ENCODE data around the gene SLCO4A1.

Gene SLCO4A1, protein sequence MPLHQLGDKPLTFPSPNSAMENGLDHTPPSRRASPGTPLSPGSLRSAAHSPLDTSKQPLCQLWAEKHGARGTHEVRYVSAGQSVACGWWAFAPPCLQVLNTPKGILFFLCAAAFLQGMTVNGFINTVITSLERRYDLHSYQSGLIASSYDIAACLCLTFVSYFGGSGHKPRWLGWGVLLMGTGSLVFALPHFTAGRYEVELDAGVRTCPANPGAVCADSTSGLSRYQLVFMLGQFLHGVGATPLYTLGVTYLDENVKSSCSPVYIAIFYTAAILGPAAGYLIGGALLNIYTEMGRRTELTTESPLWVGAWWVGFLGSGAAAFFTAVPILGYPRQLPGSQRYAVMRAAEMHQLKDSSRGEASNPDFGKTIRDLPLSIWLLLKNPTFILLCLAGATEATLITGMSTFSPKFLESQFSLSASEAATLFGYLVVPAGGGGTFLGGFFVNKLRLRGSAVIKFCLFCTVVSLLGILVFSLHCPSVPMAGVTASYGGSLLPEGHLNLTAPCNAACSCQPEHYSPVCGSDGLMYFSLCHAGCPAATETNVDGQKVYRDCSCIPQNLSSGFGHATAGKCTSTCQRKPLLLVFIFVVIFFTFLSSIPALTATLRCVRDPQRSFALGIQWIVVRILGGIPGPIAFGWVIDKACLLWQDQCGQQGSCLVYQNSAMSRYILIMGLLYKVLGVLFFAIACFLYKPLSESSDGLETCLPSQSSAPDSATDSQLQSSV

GRCh38 chr20:62642051-62642665 is at the start of gene SLCO4A1:
SLCO4A1 (plus strand) TSS chr20:62642503; CDS start chr20:62656455, 13,952 bp downstream.
- H3K4me3 ChIP-seq (ENCODE audit: low read depth, low read length), result peak within 1 kb of the TSS; percentile 77
- TF ChIP-seq, protein P1, sequence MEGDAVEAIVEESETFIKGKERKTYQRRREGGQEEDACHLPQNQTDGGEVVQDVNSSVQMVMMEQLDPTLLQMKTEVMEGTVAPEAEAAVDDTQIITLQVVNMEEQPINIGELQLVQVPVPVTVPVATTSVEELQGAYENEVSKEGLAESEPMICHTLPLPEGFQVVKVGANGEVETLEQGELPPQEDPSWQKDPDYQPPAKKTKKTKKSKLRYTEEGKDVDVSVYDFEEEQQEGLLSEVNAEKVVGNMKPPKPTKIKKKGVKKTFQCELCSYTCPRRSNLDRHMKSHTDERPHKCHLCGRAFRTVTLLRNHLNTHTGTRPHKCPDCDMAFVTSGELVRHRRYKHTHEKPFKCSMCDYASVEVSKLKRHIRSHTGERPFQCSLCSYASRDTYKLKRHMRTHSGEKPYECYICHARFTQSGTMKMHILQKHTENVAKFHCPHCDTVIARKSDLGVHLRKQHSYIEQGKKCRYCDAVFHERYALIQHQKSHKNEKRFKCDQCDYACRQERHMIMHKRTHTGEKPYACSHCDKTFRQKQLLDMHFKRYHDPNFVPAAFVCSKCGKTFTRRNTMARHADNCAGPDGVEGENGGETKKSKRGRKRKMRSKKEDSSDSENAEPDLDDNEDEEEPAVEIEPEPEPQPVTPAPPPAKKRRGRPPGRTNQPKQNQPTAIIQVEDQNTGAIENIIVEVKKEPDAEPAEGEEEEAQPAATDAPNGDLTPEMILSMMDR (IDR thresholded peaks at IDR 0.05; ENCODE audit: control insufficient read depth, extremely low read depth, insufficient read depth), result no peak
- no peak for DNase-seq (ENCODE audit: low read depth)

- no peak overlapping the region for H3K4me3 ChIP-seq (ENCODE audit: low read depth, low read length)
- TF ChIP-seq, protein P1 (IDR thresholded peaks at IDR 0.05; ENCODE audit: control insufficient read depth, extremely low read depth, insufficient read depth), result no peak
- DNase-seq (ENCODE audit: low read depth), result no peak
These were observed 49.7 kb upstream of the SLCO4A1 start for GRCh38 chr20:62592506-62593177.

- TF ChIP-seq, protein P1 (IDR thresholded peaks at IDR 0.05; ENCODE audit: control insufficient read depth, extremely low read depth, insufficient read depth), result no peak
- DNase-seq (ENCODE audit: low read depth), result no peak
- no peak overlapping the region for H3K4me3 ChIP-seq (ENCODE audit: low read depth, low read length)
These were observed 48.7 kb upstream of the SLCO4A1 start for GRCh38 chr20:62593616-62594015.

GRCh38 chr20:62595069-62595468 is 47.2 kb upstream of the SLCO4A1 start:
- TF ChIP-seq, protein P1 (IDR thresholded peaks at IDR 0.05; ENCODE audit: control insufficient read depth, extremely low read depth, insufficient read depth), result no peak
- no peak for DNase-seq (ENCODE audit: low read depth)
- H3K4me3 ChIP-seq (ENCODE audit: low read depth, low read length), result no peak overlapping the region

DNA sequence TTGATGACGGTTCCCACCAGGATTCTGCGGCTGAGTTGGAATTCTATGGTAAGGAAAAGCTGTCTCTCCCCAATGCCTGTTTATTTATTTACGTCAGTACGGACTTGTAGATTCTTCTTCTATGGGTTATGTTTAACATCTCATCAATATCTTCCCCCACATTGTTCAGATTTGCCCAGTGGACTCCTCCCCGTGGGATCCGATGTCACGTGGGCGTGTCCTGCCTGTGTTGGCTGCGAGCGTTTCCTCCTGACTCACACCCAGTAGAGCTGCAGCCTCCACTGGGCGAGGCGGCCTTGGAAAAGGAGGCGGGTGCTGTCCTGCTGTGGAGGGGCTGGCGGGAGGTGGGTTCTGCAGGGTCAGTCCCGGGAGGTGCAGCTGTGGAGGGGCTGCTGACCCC is 46.8 kb upstream of the SLCO4A1 start:
- H3K4me3 ChIP-seq (ENCODE audit: low read depth, low read length), result no peak overlapping the region
- DNase-seq (ENCODE audit: low read depth), result no peak
- TF ChIP-seq, protein P1 (IDR thresholded peaks at IDR 0.05; ENCODE audit: control insufficient read depth, extremely low read depth, insufficient read depth), result no peak

- H3K4me3 ChIP-seq (ENCODE audit: low read depth, low read length), result no peak overlapping the region
- DNase-seq (ENCODE audit: low read depth), result no peak
- TF ChIP-seq, protein P1 (IDR thresholded peaks at IDR 0.05; ENCODE audit: control insufficient read depth, extremely low read depth, insufficient read depth), result no peak
These were observed 45.8 kb upstream of the SLCO4A1 start for GRCh38 chr20:62596486-62596885.

Measured in LNCaP clone FGC (cell line).